Stimulated activated CD4-positive, alpha-beta T cell treated with anti-CD3 and anti-CD28 coated beads, Interleukin-15, amount 100 ng/mL, for 1 hour (primary cell): Measurements from ENCODE around the gene FGF12.
A peak's percentile ranks its signal among the peaks of the same experiment; 100 is the strongest.
"Not testable (repeated sequence)": the region's sequence is repeated elsewhere in the genome, so short reads cannot be mapped to it uniquely, and the experiment has no call there.

Source experiments
- DNase-seq, 2 donors: peaks; one replicate each; pipeline ENCODE4 v3.0.0-alpha.2; 2020; ENCODE audit warnings: low read depth in 1 of 2, low spot score in 1 of 2

The FGF12 gene

DNA sequence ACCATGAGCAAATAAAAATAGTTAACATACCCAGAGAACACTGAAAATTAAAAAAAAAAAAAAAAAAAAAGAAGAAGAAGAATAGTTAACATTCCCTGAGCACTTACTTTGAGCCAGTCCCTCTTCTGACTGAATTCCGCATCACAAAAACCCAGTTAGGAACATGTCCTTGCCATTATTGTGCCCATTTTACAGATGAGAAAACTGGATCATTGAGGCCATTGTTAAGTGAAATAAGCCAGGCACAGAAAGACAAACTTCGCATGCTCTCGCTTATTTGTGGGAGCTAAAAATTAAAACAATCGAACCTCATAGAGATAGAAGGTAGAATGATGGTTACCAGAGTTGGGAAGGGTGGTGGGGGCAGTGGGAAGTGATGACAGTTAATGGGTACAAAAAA is 119.5 kb downstream of the FGF12 start:
- no peak for DNase-seq

- no peak for DNase-seq
Observed at GRCh38 chr3:192597913-192598312, 129.4 kb downstream of the FGF12 start.

DNA sequence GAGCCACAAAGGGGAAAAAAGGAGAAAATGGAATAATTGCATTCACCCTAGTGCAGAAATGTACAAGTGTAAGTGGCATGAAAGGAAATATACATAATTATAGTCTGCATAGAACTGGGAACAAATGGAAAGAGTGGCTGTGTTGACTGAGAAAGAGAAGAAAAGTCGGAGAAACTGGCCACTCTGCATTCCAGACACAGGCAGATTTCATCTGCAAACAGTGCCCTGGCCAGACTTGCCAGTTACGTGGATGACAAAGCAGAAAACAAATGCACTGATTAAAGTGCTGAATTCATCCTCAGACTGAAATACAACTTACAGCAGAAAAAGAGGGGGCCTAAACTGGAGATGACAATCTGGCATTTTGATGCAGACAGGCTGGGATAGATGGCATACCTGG is 129.8 kb downstream of the FGF12 start:
- no peak for DNase-seq

DNA sequence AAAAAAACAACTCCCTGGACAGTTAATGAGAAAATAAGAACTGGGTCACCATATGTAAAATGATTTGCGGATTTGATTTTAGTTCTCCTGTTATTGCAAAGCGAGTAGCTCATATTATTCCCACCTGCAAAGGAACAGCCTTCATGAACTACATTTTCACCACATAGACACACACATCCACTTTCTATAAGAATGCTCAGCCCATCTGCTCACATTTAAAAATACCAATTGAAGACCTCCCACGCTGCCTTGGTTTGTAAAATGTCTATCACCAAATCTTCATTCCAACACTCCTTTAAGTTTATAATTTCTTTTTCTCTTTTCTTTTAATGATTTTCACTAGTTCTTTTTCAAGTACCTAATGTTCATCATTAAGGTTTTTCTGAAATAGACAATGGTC is 148.6 kb downstream of the FGF12 start:
- DNase-seq: no peak

GRCh38 chr3:192577811-192578210 is 149.5 kb downstream of the FGF12 start:
- DNase-seq: no peak

DNA sequence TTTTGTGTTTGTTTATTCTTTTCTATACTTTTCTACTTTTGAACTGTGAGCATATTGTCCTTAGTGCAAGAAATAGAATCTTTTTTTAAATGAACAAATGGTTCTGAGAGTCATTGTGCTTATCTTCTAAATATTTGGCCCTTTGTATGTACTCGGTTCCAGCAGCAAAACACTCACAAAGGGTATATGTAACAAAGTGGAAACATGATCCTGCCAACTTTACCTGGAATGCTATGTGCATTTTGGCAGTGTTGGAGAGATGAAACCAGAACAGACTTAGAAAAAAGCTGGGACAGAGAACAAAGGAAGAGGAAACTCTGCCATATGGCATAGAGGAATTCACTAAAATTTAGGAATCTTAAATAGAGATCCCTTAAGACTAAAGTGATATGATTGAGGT is 150.1 kb downstream of the FGF12 start:
- no peak for DNase-seq

GRCh38 chr3:192576704-192577103 is 150.6 kb downstream of the FGF12 start:
- DNase-seq: not testable (repeated sequence)

DNA sequence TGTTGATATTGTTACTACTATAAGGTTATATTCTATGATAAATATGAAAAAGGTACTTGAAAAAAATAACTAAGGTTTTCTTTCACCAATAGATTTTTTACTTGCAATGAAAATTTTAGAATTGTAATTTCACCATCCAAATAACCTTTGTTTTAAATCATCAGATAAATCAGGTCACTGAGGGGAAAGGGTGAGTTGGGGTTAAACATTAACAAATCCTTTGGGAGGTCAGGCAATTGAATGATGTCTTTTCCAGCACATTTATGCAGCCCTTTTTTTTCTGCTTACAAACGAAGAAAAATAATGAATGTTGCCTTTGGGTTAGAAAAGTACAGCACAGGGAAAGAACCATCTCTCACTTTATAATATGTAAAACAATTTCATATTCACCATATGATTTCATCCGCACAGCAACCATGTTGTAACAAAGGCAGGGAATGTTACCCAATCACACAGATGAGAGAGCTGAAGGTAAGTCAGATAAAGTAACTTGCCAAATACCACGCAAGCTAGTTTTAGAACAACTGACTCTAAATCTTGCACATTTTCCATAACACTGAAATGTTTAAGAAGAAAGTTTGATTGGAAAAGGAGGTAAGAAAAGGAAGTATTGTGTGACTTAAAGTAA is 151.3 kb downstream of the FGF12 start:
- no peak for DNase-seq

GRCh38 chr3:192573240-192573639 is 154.1 kb downstream of the FGF12 start:
- DNase-seq: no peak

- no peak for DNase-seq
Observed at GRCh38 chr3:192570821-192571791, 156.2 kb downstream of the FGF12 start.

GRCh38 chr3:192570315-192570714 is 157.0 kb downstream of the FGF12 start:
- no peak for DNase-seq

- peak in 1 of 2 donors; percentile 19 for DNase-seq
Observed at GRCh38 chr3:192566706-192567290, 160.5 kb downstream of the FGF12 start.

DNA sequence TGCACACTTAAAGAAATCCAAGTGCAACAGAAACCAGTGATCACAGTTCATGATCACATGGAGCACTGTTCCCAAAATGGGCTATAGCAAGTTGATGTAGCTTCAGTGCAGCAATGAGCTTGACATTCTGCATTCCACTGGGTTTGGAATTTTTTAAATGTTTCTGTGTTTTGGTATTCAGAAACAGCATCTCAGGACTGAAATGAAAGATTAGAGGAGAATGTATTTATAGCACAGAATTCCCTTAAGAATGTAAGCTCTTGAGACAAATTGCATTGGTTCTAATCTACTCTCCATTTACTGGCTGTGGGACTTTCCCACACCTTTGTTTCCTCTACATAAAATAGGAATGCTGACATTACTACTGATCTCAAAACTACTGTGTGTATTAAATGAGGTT is 162.7 kb downstream of the FGF12 start:
- no peak for DNase-seq

GRCh38 chr3:192563417-192563816 is 163.9 kb downstream of the FGF12 start:
- DNase-seq: no peak

- no peak for DNase-seq
Observed at GRCh38 chr3:192553707-192554106, 173.6 kb downstream of the FGF12 start.

DNA sequence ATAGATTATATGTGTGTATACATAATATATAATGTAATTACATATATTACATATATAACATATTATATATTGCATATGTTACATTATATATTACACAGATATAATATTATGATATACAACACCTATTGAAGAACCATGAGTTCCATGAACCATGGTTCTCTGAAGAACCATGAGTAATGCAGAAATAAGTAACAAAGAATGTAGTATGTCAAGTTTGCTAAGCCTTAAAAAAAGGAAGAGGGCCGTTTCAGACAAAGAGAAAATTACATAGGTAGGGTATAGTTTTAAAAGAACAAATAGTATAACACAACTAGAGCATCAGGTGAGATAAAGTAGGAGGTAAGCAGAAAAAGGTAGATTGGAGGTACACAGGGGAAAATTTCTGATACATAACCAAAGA is 177.0 kb downstream of the FGF12 start:
- DNase-seq: no peak

DNA sequence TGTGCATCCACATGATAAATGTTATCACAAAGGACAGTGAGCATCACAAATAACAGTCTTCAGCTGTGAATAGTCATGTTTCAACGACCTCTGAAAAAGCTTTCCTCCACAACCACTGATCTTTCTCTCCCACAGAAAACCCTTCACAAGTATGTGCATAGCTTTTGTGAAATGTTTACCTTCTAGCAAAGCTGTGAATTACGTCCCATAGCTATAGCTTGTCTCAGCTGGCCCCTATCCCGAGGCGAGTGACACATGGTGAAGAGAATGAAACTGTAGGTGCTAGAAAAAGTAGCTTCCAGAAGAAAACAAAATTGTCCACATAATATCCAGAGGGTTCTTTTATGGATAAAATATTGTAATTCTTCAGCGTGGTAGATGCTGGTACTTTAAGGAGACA is 182.0 kb downstream of the FGF12 start:
- no peak for DNase-seq

DNA sequence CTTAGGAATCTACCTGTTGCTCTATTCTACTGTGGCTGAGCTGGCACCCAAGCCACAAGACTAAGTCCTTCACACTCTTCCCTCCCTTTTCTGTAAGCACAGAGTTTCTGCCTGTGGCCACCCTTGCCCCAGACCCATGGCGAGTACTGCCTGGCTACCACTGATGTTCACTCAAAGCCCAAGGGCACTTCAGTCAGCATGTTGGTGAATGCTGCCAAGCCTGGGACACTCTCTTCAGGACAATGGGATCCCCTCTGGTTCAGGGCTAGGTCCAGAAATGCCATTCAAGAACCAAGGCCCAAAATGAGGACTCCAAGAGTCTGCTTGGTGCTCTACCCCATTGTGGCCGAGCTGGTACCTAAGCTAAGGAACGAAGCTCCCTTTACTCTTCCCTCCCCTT is 184.2 kb downstream of the FGF12 start:
- no peak for DNase-seq

DNA sequence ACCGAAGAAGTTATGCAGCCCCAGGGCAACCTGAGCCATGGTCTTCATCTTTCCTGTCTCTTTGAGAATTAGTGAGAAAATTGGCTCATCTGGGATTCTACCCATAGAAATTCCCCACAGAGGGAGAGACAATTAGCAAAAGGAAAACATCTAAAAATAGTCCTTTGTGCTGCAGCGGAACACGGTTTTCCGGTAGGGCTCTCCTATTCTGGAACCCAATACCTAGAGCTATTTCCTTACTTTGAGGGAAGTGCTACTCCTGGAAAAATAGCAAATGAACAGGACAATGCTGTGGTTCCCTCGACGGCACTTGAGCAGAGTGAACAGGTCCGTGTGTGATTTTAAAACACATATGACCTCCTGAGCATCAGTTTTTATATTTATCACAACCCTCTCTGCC is 210.5 kb downstream of the FGF12 start:
- DNase-seq: no peak

DNA sequence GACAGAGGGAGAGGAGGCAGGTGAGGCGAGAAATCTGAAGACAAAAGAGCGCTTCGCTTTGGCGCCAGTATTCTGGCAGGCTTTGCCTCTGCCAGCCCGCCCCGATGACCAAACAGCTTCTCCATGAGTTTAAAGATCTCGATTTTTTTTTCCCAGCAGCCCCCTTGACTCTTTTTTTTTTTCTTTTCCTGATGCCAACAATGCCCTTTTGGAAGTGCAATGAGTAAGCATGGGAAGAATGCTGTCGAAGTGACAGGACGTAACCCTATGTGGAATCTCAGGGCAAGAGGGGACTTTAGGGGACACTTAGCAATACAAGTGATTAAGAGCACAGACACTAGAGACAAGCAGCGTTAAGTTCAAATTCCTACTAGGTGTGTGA is 211.7 kb downstream of the FGF12 start:
- DNase-seq: no peak

- no peak for DNase-seq
Observed at GRCh38 chr3:192514754-192515663, 212.3 kb downstream of the FGF12 start.
